ENCODE measurements around the gene C18orf63.
A peak's percentile ranks its signal among the peaks of the same experiment; 100 is the strongest.
"Not testable (repeated sequence)": the region's sequence is repeated elsewhere in the genome, so short reads cannot be mapped to it uniquely, and the experiment has no call there.

C18orf63 gene

DNA sequence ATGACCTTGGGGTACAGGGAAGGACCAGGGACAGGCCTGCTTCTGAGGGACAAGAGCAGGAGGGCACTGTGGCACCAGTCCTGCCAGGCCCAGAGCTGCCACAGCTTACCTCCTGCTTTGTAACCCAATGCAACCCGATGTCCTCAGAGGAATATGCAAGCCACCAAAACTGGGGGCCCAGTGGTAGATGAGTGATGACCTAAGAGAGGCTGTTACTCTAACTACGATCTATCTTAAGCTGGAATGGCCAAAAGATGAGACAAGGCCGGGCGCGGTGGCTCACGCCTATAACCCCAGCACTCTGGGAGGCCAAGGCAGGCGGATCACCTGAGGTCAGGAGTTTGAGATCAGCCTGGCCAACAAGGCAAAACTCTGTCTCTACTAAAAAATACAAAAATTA lies 36.7 kb upstream of the C18orf63 start:
- Histone ChIP-seq H3K9me3 (ENCODE audit: control insufficient read depth, insufficient read depth, low read depth, low read length) (no peaks in the 10 kb centered on the region; the same call in 1 of the 2 replicates), H3K27me3 (ENCODE audit: control insufficient read depth, insufficient read depth, low read length) (no peaks in the 10 kb centered on the region), H3K27ac (ENCODE audit: low read depth, low read length) (no peak overlapping the region), H3K4me3 (ENCODE audit: low read depth, low read length) (no peak overlapping the region), H3K4me1 (ENCODE audit: control insufficient read depth, insufficient read depth, low read length) (peaks cover 36% of the 10 kb centered on the region), H3K9ac (ENCODE audit: low read length) (no peak overlapping the region), H3K36me3 (ENCODE audit: control insufficient read depth, insufficient read depth, low read length) (peaks cover 32% of the 10 kb centered on the region; the same call in 1 of the 2 replicates)

- Histone ChIP-seq H3K27me3 (ENCODE audit: control insufficient read depth, insufficient read depth, low read length) (no peaks in the 10 kb centered on the region), H3K4me1 (ENCODE audit: control insufficient read depth, insufficient read depth, low read length) (peaks cover 50% of the 10 kb centered on the region), H3K9ac (ENCODE audit: low read length) (peak overlapping the region; percentile 55), H3K9me3 (ENCODE audit: control insufficient read depth, insufficient read depth, low read depth, low read length) (no peaks in the 10 kb centered on the region; the same call in 1 of the 2 replicates), H3K27ac (ENCODE audit: low read depth, low read length) (peak overlapping the region; percentile 52; the same call in 1 of the 2 replicates), H3K4me3 (ENCODE audit: low read depth, low read length) (peak overlapping the region; percentile 3; the same call in 1 of the 2 replicates), H3K36me3 (ENCODE audit: control insufficient read depth, insufficient read depth, low read length) (peaks cover 24% of the 10 kb centered on the region; the same call in 1 of the 2 replicates)
Measured at GRCh38 chr18:74281011-74281979, 34.3 kb upstream of the C18orf63 start.

- Histone ChIP-seq H3K9ac (ENCODE audit: low read length) (peak overlapping the region; percentile 55), H3K27ac (ENCODE audit: low read depth, low read length) (peak overlapping the region; percentile 59; the same call in 1 of the 2 replicates), H3K9me3 (ENCODE audit: control insufficient read depth, insufficient read depth, low read depth, low read length) (no peaks in the 10 kb centered on the region; the same call in 1 of the 2 replicates), H3K27me3 (ENCODE audit: control insufficient read depth, insufficient read depth, low read length) (no peaks in the 10 kb centered on the region), H3K4me3 (ENCODE audit: low read depth, low read length) (no peak overlapping the region), H3K4me1 (ENCODE audit: control insufficient read depth, insufficient read depth, low read length) (peaks cover 51% of the 10 kb centered on the region), H3K36me3 (ENCODE audit: control insufficient read depth, insufficient read depth, low read length) (peaks cover 19% of the 10 kb centered on the region; the same call in 1 of the 2 replicates)
Measured at GRCh38 chr18:74281980-74282754, 33.5 kb upstream of the C18orf63 start.

- no peaks in the 10 kb centered on the region for H3K27me3 ChIP-seq (ENCODE audit: control insufficient read depth, insufficient read depth, low read length)
- peak overlapping the region; percentile 55 for H3K9ac ChIP-seq (ENCODE audit: low read length)
- no peak overlapping the region for H3K4me3 ChIP-seq (ENCODE audit: low read depth, low read length)
- peak overlapping the region; percentile 59; the same call in 1 of the 2 replicates for H3K27ac ChIP-seq (ENCODE audit: low read depth, low read length)
- H3K9me3 ChIP-seq (ENCODE audit: control insufficient read depth, insufficient read depth, low read depth, low read length), result no peaks in the 10 kb centered on the region
- H3K4me1 ChIP-seq (ENCODE audit: control insufficient read depth, insufficient read depth, low read length), result peaks cover 58% of the 10 kb centered on the region
- H3K36me3 ChIP-seq (ENCODE audit: control insufficient read depth, insufficient read depth, low read length), result peaks cover 12% of the 10 kb centered on the region; the same call in 1 of the 2 replicates
Measured at GRCh38 chr18:74282755-74283554, 32.7 kb upstream of the C18orf63 start.

GRCh38 chr18:74283646-74284045 lies 32.0 kb upstream of the C18orf63 start:
- peak overlapping the region; percentile 16; the same call in 1 of the 2 replicates for H3K27ac ChIP-seq (ENCODE audit: low read depth, low read length)
- no peaks in the 10 kb centered on the region for H3K27me3 ChIP-seq (ENCODE audit: control insufficient read depth, insufficient read depth, low read length)
- peaks cover 65% of the 10 kb centered on the region for H3K4me1 ChIP-seq (ENCODE audit: control insufficient read depth, insufficient read depth, low read length)
- H3K9ac ChIP-seq (ENCODE audit: low read length), result peak overlapping the region; percentile 9
- H3K9me3 ChIP-seq (ENCODE audit: control insufficient read depth, insufficient read depth, low read depth, low read length), result no peaks in the 10 kb centered on the region
- H3K4me3 ChIP-seq (ENCODE audit: low read depth, low read length), result no peak overlapping the region
- H3K36me3 ChIP-seq (ENCODE audit: control insufficient read depth, insufficient read depth, low read length), result peaks cover 7% of the 10 kb centered on the region; the same call in 1 of the 2 replicates

GRCh38 chr18:74284191-74284979 lies 31.3 kb upstream of the C18orf63 start:
- H3K4me3 ChIP-seq (ENCODE audit: low read depth, low read length), result no peak overlapping the region
- H3K36me3 ChIP-seq (ENCODE audit: control insufficient read depth, insufficient read depth, low read length), result peaks cover 5% of the 10 kb centered on the region; the same call in 1 of the 2 replicates
- H3K27me3 ChIP-seq (ENCODE audit: control insufficient read depth, insufficient read depth, low read length), result no peaks in the 10 kb centered on the region
- peaks cover 72% of the 10 kb centered on the region for H3K4me1 ChIP-seq (ENCODE audit: control insufficient read depth, insufficient read depth, low read length)
- H3K27ac ChIP-seq (ENCODE audit: low read depth, low read length), result no peak overlapping the region
- H3K9me3 ChIP-seq (ENCODE audit: control insufficient read depth, insufficient read depth, low read depth, low read length), result no peaks in the 10 kb centered on the region
- H3K9ac ChIP-seq (ENCODE audit: low read length), result no peak overlapping the region

GRCh38 chr18:74284980-74285355 lies 30.7 kb upstream of the C18orf63 start:
- H3K27ac ChIP-seq (ENCODE audit: low read depth, low read length), result no peak overlapping the region
- H3K27me3 ChIP-seq (ENCODE audit: control insufficient read depth, insufficient read depth, low read length), result no peaks in the 10 kb centered on the region
- H3K9ac ChIP-seq (ENCODE audit: low read length), result no peak overlapping the region
- peaks cover 72% of the 10 kb centered on the region for H3K4me1 ChIP-seq (ENCODE audit: control insufficient read depth, insufficient read depth, low read length)
- no peak overlapping the region for H3K4me3 ChIP-seq (ENCODE audit: low read depth, low read length)
- H3K9me3 ChIP-seq (ENCODE audit: control insufficient read depth, insufficient read depth, low read depth, low read length), result no peaks in the 10 kb centered on the region
- H3K36me3 ChIP-seq (ENCODE audit: control insufficient read depth, insufficient read depth, low read length), result peaks cover 5% of the 10 kb centered on the region; the same call in 1 of the 2 replicates

DNA sequence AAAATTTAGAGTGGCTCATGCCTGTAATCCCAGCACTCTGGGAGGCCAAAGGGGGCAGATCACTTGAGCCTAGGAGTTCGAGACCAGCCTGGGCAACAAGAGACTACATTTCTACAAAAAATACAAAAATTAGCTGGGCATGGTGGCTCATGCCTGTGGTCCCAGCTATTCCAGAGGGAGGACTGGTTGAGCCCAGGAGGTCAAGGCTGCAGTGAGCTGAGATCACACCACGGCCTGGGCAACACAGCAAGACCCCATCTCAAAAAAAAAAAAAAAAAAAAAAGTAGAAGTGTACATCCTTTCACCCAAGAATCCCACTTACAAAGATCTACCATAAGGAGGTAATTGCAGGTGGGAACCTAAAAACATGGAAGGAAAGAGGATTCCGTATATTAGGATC lies 30.1 kb upstream of the C18orf63 start:
- H3K4me1 ChIP-seq (ENCODE audit: control insufficient read depth, insufficient read depth, low read length), result peaks cover 70% of the 10 kb centered on the region
- not testable (repeated sequence) for H3K9ac ChIP-seq (ENCODE audit: low read length); H3K4me3 ChIP-seq (ENCODE audit: low read depth, low read length); H3K27me3 ChIP-seq (ENCODE audit: control insufficient read depth, insufficient read depth, low read length); H3K9me3 ChIP-seq (ENCODE audit: control insufficient read depth, insufficient read depth, low read depth, low read length); H3K27ac ChIP-seq (ENCODE audit: low read depth, low read length); H3K36me3 ChIP-seq (ENCODE audit: control insufficient read depth, insufficient read depth, low read length)

GRCh38 chr18:74286106-74286855 lies 29.4 kb upstream of the C18orf63 start:
- Histone ChIP-seq H3K9ac (ENCODE audit: low read length) (no peak overlapping the region), H3K9me3 (ENCODE audit: control insufficient read depth, insufficient read depth, low read depth, low read length) (no peaks in the 10 kb centered on the region), H3K36me3 (ENCODE audit: control insufficient read depth, insufficient read depth, low read length) (peaks cover 5% of the 10 kb centered on the region; the same call in 1 of the 2 replicates), H3K27ac (ENCODE audit: low read depth, low read length) (no peak overlapping the region), H3K4me3 (ENCODE audit: low read depth, low read length) (no peak overlapping the region), H3K27me3 (ENCODE audit: control insufficient read depth, insufficient read depth, low read length) (no peaks in the 10 kb centered on the region), H3K4me1 (ENCODE audit: control insufficient read depth, insufficient read depth, low read length) (peaks cover 66% of the 10 kb centered on the region)

Data from HUES6 (cell line).